Mesendoderm (in vitro differentiated cells): ENCODE data around the gene RPL36A.

Experiments used
- DNase-seq: peaks from one replicate; pipeline ENCODE4 v3.0.0; 2013
- H2AK5ac ChIP-seq: 2 replicates; pipeline ENCODE4 v1.6.1; 2013; ENCODE audit warnings: low read length, inconsistent platforms
- H2BK120ac ChIP-seq: 2 replicates; pipeline ENCODE4 v1.6.1; 2013; ENCODE audit warnings: low read depth, mild to moderate bottlenecking, low read length, moderate library complexity, mixed read lengths
- H2BK15ac ChIP-seq: replicated peaks from 2 replicates; pipeline ENCODE4 v1.6.1; 2013; ENCODE audit warnings: low read depth, mild to moderate bottlenecking, moderate library complexity
- H2BK5ac ChIP-seq: 2 replicates; pipeline ENCODE4 v1.6.1; 2013; ENCODE audit warnings: low read length, inconsistent platforms
- H3K18ac ChIP-seq: 2 replicates; pipeline ENCODE4 v1.6.1; 2013; ENCODE audit warnings: mild to moderate bottlenecking, low read length, mixed read lengths
- H3K23ac ChIP-seq: one replicate; pipeline ENCODE4 v1.6.1; 2013; ENCODE audit warnings: low read length
- H3K27ac ChIP-seq: 2 replicates; pipeline ENCODE4 v1.5.1; 2013; ENCODE audit warnings: low read depth, mild to moderate bottlenecking, inconsistent platforms, low read length, moderate library complexity
- H3K27me3 ChIP-seq: 2 replicates; pipeline ENCODE4 v1.6.1; 2013; ENCODE audit warnings: low read length, control low read depth, mild to moderate bottlenecking, inconsistent platforms; ENCODE audit not compliant: insufficient read depth, poor library complexity
- H3K36me3 ChIP-seq: 2 replicates; pipeline ENCODE4 v1.6.1; 2013; ENCODE audit warnings: low read length, inconsistent platforms; ENCODE audit not compliant: control insufficient read depth, insufficient read depth
- H3K4ac ChIP-seq: one replicate; pipeline ENCODE4 v1.6.1; 2013; ENCODE audit warnings: low read depth, mild to moderate bottlenecking, low read length, moderate library complexity
- H3K4me1 ChIP-seq: 2 replicates; pipeline ENCODE4 v1.6.1; 2013; ENCODE audit warnings: low read depth, low read length, inconsistent platforms; ENCODE audit not compliant: control insufficient read depth
- H3K4me2 ChIP-seq: 2 replicates; pipeline ENCODE4 v1.6.1; 2013; ENCODE audit warnings: low read length
- H3K4me3 ChIP-seq: 2 replicates; pipeline ENCODE4 v1.5.1; 2013; ENCODE audit warnings: mild to moderate bottlenecking, low read length
- H3K56ac ChIP-seq: one replicate; pipeline ENCODE4 v1.6.1; 2013; ENCODE audit warnings: low read length
- H3K79me1 ChIP-seq: 2 replicates; pipeline ENCODE4 v1.6.1; 2013; ENCODE audit warnings: low read length, inconsistent platforms
- H3K79me2 ChIP-seq: 2 replicates; pipeline ENCODE4 v1.6.1; 2013; ENCODE audit warnings: mild to moderate bottlenecking, low read length; ENCODE audit not compliant: control insufficient read depth, insufficient read depth
- H3K9ac ChIP-seq: 2 replicates; pipeline ENCODE4 v1.6.1; 2013; ENCODE audit warnings: low read length, inconsistent platforms
- H4K5ac ChIP-seq: one replicate; pipeline ENCODE4 v1.6.1; 2013; ENCODE audit warnings: low read length
- H4K8ac ChIP-seq: one replicate; pipeline ENCODE4 v1.6.1; 2013; ENCODE audit warnings: low read depth, mild to moderate bottlenecking, control low read depth, low read length, moderate library complexity
- WGBS: extraction: QIAGEN DNeasy Blood & Tissue Kit; methylation state at CpG from one replicate; pipeline ENCODE4 v1.1.7; 2013; ENCODE audit warnings: low lambda C conversion rate, missing lambda C conversion rate; ENCODE audit not compliant: insufficient coverage; ENCODE audit errors: extremely low coverage; 5-methylcytosine and 5-hydroxymethylcytosine counted together

RPL36A gene

GRCh38 chrX:101415180-101416145 lies 24.7 kb downstream of the RPL36A start:
- peak overlapping the region; percentile 50 for H3K56ac ChIP-seq
- H3K18ac ChIP-seq: no peak overlapping the region
- no peak overlapping the region for H3K4me2 ChIP-seq
- no peaks in the 10 kb centered on the region for H3K36me3 ChIP-seq
- H3K79me1 ChIP-seq: peaks cover 2% of the 10 kb centered on the region
- H2BK120ac ChIP-seq: no peak overlapping the region
- H4K5ac ChIP-seq: no peak overlapping the region
- DNase-seq: peak; percentile 80
- H2AK5ac ChIP-seq: no peak overlapping the region
- no peaks in the 10 kb centered on the region for H3K27me3 ChIP-seq
- peaks cover 11% of the 10 kb centered on the region for H3K79me2 ChIP-seq
- no peak overlapping the region for H4K8ac ChIP-seq
- H3K4ac ChIP-seq: peak overlapping the region; percentile 31
- H3K4me1 ChIP-seq: no peaks in the 10 kb centered on the region
- H3K27ac ChIP-seq: no peak overlapping the region
- H2BK15ac ChIP-seq: no peak overlapping the region
- H3K4me3 ChIP-seq: no peak overlapping the region
- H2BK5ac ChIP-seq: no peak overlapping the region
- H3K23ac ChIP-seq: no peak overlapping the region
- H3K9ac ChIP-seq: peak overlapping the region; percentile 48
- no CpG with 5 or more reads among the region's 12 CpGs for WGBS

DNA sequence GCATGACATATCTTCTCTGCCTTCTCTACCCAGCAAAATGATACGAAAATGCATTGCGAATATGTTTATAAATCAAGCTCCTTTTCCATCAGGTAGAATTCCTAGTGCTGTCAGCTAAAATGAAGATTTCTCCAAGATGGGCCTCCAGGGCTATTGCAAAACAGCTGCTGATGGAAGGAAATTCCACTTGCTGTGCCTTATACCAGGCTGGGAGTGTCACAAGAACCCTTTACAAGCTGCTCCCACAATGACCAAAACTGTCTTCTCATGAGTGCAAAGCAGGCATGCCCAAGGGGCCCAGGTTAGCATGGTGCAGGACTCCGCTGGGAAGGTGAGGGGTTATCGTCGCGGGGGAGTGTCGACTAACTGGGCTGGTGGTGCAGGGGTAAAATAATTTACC lies 25.9 kb downstream of the RPL36A start:
- Histone ChIP-seq H3K79me1 (peaks cover 2% of the 10 kb centered on the region), H2AK5ac (no peak overlapping the region), H3K27ac (no peak overlapping the region), H3K9ac (no peak overlapping the region), H3K23ac (no peak overlapping the region), H3K18ac (no peak overlapping the region), H3K4me2 (no peak overlapping the region), H3K56ac (peak overlapping the region; percentile 10), H2BK5ac (no peak overlapping the region), H3K36me3 (no peaks in the 10 kb centered on the region), H3K4me3 (no peak overlapping the region), H3K79me2 (peaks cover 6% of the 10 kb centered on the region), H4K5ac (no peak overlapping the region), H3K4me1 (no peaks in the 10 kb centered on the region), H3K4ac (no peak overlapping the region), H4K8ac (no peak overlapping the region), H2BK15ac (no peak overlapping the region), H3K27me3 (no peaks in the 10 kb centered on the region), H2BK120ac (no peak overlapping the region)
- no CpG with 5 or more reads among the region's 7 CpGs for WGBS
- no peak for DNase-seq

GRCh38 chrX:101417190-101417589 lies 26.4 kb downstream of the RPL36A start:
- Histone ChIP-seq H4K8ac (no peak overlapping the region), H4K5ac (no peak overlapping the region), H3K9ac (no peak overlapping the region), H3K27ac (no peak overlapping the region), H2BK15ac (no peak overlapping the region), H3K79me2 (peaks cover 1% of the 10 kb centered on the region), H3K18ac (no peak overlapping the region), H3K56ac (peak overlapping the region; percentile 71), H3K4me1 (no peaks in the 10 kb centered on the region), H3K27me3 (no peaks in the 10 kb centered on the region), H2AK5ac (no peak overlapping the region), H2BK5ac (no peak overlapping the region), H2BK120ac (peak overlapping the region; percentile 82), H3K4me3 (no peak overlapping the region), H3K79me1 (peaks cover under 1% of the 10 kb centered on the region), H3K4me2 (no peak overlapping the region), H3K4ac (no peak overlapping the region), H3K23ac (no peak overlapping the region), H3K36me3 (no peaks in the 10 kb centered on the region)
- no peak for DNase-seq
- WGBS: no CpG with 5 or more reads among the region's 4 CpGs

- H3K79me2 ChIP-seq: no peaks in the 10 kb centered on the region
- no peak overlapping the region for H3K4ac ChIP-seq
- no CpG with 5 or more reads among the region's 56 CpGs for WGBS
Measured at GRCh38 chrX:101417981-101418841, 27.4 kb downstream of the RPL36A start.

DNA sequence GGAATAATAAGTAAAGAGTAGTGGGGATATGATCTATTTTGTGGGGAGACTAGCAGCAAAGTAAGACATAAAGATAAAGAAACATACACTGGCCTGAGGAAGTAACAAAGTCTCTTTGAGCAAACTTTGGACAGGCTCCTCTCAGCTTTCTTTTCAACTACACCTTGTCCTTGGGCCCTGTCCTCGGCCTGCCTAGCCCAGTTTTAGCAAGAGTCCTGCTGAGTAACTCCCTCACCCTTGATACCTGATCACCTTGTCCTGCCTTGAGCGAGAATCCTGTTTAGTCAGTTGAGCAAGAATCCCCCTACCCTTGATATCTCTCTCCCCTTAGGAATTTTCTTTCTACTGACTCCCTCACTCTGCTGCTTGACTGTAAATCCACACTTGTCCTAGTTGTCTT lies 28.7 kb downstream of the RPL36A start:
- no peak overlapping the region for H3K4me3 ChIP-seq
- peak; percentile 37 for DNase-seq
- H3K27ac ChIP-seq: no peak overlapping the region

More at GRCh38 chrX:101417981-101418841, 27.4 kb downstream of the RPL36A start:
- Histone ChIP-seq H3K23ac (no peak overlapping the region), H4K5ac (no peak overlapping the region), H3K79me1 (no peaks in the 10 kb centered on the region), H3K9ac (peak overlapping the region; percentile 80), H3K4me3 (peak overlapping the region; percentile 47), H2AK5ac (no peak overlapping the region), H2BK120ac (no peak overlapping the region), H3K36me3 (no peaks in the 10 kb centered on the region), H2BK15ac (no peak overlapping the region), H4K8ac (peak overlapping the region; percentile 70), H3K56ac (peak overlapping the region; percentile 90), H2BK5ac (peak overlapping the region; percentile 55), H3K18ac (peak overlapping the region; percentile 89), H3K27me3 (no peaks in the 10 kb centered on the region), H3K27ac (peak overlapping the region; percentile 66), H3K4me1 (no peaks in the 10 kb centered on the region), H3K4me2 (peak overlapping the region; percentile 46)
- peak; percentile 77 for DNase-seq

More for the DNA sequence above, 28.7 kb downstream of the RPL36A start:
- no peaks in the 10 kb centered on the region for H3K79me2 ChIP-seq
- H4K8ac ChIP-seq: no peak overlapping the region
- no peaks in the 10 kb centered on the region for H3K79me1 ChIP-seq
- H3K23ac ChIP-seq: no peak overlapping the region
- no peak overlapping the region for H3K18ac ChIP-seq
- no peak overlapping the region for H3K9ac ChIP-seq
- H2BK120ac ChIP-seq: no peak overlapping the region
- no peak overlapping the region for H2BK15ac ChIP-seq
- no peak overlapping the region for H4K5ac ChIP-seq
- no CpG with 5 or more reads among the region's 2 CpGs for WGBS
- H2BK5ac ChIP-seq: no peak overlapping the region
- H3K4me2 ChIP-seq: no peak overlapping the region
- no peaks in the 10 kb centered on the region for H3K4me1 ChIP-seq
- H3K4ac ChIP-seq: no peak overlapping the region
- no peaks in the 10 kb centered on the region for H3K36me3 ChIP-seq
- no peak overlapping the region for H3K56ac ChIP-seq
- H2AK5ac ChIP-seq: no peak overlapping the region
- H3K27me3 ChIP-seq: no peaks in the 10 kb centered on the region
